Upper lobe of left lung (tissue), 4 donors: ENCODE results near the gene TRIML2.

Source experiments
- EP300 ChIP-seq, 4 donors: sonication (generic); formaldehyde crosslinking; IDR thresholded peaks; one replicate each; pipeline ENCODE4 v1.5.1; 2017; ENCODE audit warnings: antibody characterized with exemption in 4 of 4, control low read depth in 2 of 4
- POLR2A ChIP-seq, 4 donors: fragments of 450-650 bp; IDR thresholded peaks; one replicate each; pipeline ENCODE4 v1.5.1; 2016 to 2017; ENCODE audit warnings: antibody characterized with exemption in 4 of 4, mild to moderate bottlenecking in 2 of 4
- POLR2AphosphoS5 ChIP-seq, 2 donors: sonication (generic); formaldehyde crosslinking; IDR thresholded peaks; one replicate each; pipeline ENCODE4 v1.5.1; 2017; ENCODE audit warnings: antibody characterized with exemption in 2 of 2
- TF ChIP-seq, protein P1 (sequence below), 6 experiments: fragments of 450-650 bp in 4 of 6; fragments of 200-600 bp in 2 of 6; sonication (generic) in 2 of 6; IDR thresholded peaks; one replicate each; pipeline ENCODE4 v1.5.1; 2016 to 2019; ENCODE audit warnings: antibody characterized with exemption in 6 of 6

DNA sequence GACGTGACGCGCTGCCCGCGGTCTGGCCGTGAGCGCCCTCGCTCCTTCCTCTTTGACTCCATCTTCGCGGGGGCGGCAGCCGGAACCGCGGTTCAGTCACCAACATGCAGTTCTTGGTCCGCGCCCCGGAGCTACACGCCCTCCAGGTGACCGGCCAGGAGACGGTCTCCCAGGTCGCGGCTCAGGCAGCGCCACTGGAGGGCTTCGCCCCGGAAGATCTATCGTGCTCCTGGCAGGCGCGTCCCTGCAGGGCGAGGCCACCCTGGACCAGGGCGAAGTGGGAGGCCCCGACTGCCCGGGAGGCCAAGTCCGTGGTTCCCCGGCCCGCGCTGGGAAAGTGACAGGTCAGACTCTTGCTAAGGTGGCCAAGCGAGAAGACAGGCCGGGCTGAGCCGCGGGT, 2.9 kb downstream of the TRIML2 start:
- TF ChIP-seq, protein P1, sequence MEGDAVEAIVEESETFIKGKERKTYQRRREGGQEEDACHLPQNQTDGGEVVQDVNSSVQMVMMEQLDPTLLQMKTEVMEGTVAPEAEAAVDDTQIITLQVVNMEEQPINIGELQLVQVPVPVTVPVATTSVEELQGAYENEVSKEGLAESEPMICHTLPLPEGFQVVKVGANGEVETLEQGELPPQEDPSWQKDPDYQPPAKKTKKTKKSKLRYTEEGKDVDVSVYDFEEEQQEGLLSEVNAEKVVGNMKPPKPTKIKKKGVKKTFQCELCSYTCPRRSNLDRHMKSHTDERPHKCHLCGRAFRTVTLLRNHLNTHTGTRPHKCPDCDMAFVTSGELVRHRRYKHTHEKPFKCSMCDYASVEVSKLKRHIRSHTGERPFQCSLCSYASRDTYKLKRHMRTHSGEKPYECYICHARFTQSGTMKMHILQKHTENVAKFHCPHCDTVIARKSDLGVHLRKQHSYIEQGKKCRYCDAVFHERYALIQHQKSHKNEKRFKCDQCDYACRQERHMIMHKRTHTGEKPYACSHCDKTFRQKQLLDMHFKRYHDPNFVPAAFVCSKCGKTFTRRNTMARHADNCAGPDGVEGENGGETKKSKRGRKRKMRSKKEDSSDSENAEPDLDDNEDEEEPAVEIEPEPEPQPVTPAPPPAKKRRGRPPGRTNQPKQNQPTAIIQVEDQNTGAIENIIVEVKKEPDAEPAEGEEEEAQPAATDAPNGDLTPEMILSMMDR (IDR thresholded peaks at IDR 0.05), result no peak
- TF ChIP-seq EP300 (IDR thresholded peaks at IDR 0.05), result no peak
- TF ChIP-seq POLR2A (IDR thresholded peaks at IDR 0.05), result no peak
- TF ChIP-seq POLR2AphosphoS5 (IDR thresholded peaks at IDR 0.05), result no peak
